Brain microvascular endothelial cell (primary cell): ENCODE data around the gene ZBTB46.

Source experiments
- DNase-seq: peaks from one replicate; pipeline ENCODE4 v3.0.0-alpha.2; 2020
- H3K27ac ChIP-seq: fragments of 250-450 bp; sonication (Bioruptor Pico); 2 replicates; pipeline ENCODE4 v1.5.1; 2020; ENCODE audit warnings: mild to moderate bottlenecking, moderate library complexity
- H3K27me3 ChIP-seq: fragments of 250-450 bp; sonication (Bioruptor Pico); replicated peaks from 2 replicates; pipeline ENCODE4 v1.5.1; 2020; ENCODE audit warnings: mild to moderate bottlenecking
- H3K36me3 ChIP-seq: fragments of 250-450 bp; sonication (Bioruptor Pico); replicated peaks from 2 replicates; pipeline ENCODE4 v1.5.1; 2020; ENCODE audit warnings: mild to moderate bottlenecking
- H3K4me3 ChIP-seq: 2 replicates; pipeline ENCODE4 v1.5.1; 2011; ENCODE audit warnings: low read depth, mild to moderate bottlenecking, control low read depth, low read length, moderate library complexity
- CTCF ChIP-seq: IDR thresholded peaks from 2 replicates; pipeline ENCODE4 v1.5.1; 2011; ENCODE audit warnings: low read depth, mild to moderate bottlenecking, moderate library complexity, low read length, control low read depth, inconsistent platforms; ENCODE audit errors: missing control alignments
- in situ Hi-C: cut with HindIII; loops from 2 replicates; pipeline ENCODE4 v1.10.0; 2017; ENCODE audit warnings: low sequenced_read_pairs, low pct_ligation_motif_present

The ZBTB46 gene

GRCh38 chr20:63746751-63747315 is 84.2 kb downstream of the ZBTB46 start:
- H3K27ac ChIP-seq, result no peak overlapping the region
- no peak for DNase-seq
- in situ Hi-C loops, result no loop called here
- no peak for TF ChIP-seq CTCF
- H3K27me3 ChIP-seq, result no peaks in the 10 kb centered on the region
- H3K36me3 ChIP-seq, result peaks cover 8% of the 10 kb centered on the region
- no peak overlapping the region for H3K4me3 ChIP-seq

- TF ChIP-seq CTCF, result no peak
- no peak overlapping the region for H3K4me3 ChIP-seq
- H3K36me3 ChIP-seq, result peaks cover 15% of the 10 kb centered on the region
- no peak overlapping the region for H3K27ac ChIP-seq
- no peaks in the 10 kb centered on the region for H3K27me3 ChIP-seq
- in situ Hi-C loops, result no loop called here
- no peak for DNase-seq
Measured at GRCh38 chr20:63745961-63746731, 84.9 kb downstream of the ZBTB46 start.

GRCh38 chr20:63745424-63745805 is 85.6 kb downstream of the ZBTB46 start:
- in situ Hi-C loops, result no loop called here
- no peak for TF ChIP-seq CTCF
- DNase-seq, result no peak
- Histone ChIP-seq H3K36me3 (peaks cover 15% of the 10 kb centered on the region), H3K27ac (no peak overlapping the region), H3K27me3 (no peaks in the 10 kb centered on the region), H3K4me3 (no peak overlapping the region)

GRCh38 chr20:63744574-63745423 is 86.3 kb downstream of the ZBTB46 start:
- H3K27ac ChIP-seq, result no peak overlapping the region
- DNase-seq, result no peak
- H3K27me3 ChIP-seq, result no peaks in the 10 kb centered on the region
- H3K4me3 ChIP-seq, result no peak overlapping the region
- no peak for TF ChIP-seq CTCF
- in situ Hi-C loops, result no loop called here
- H3K36me3 ChIP-seq, result peaks cover 15% of the 10 kb centered on the region

GRCh38 chr20:63744158-63744557 is 86.9 kb downstream of the ZBTB46 start:
- no peak for TF ChIP-seq CTCF
- Histone ChIP-seq H3K27me3 (no peaks in the 10 kb centered on the region), H3K36me3 (peaks cover 15% of the 10 kb centered on the region), H3K4me3 (no peak overlapping the region), H3K27ac (no peak overlapping the region)
- no peak for DNase-seq
- in situ Hi-C loops, result no loop called here
